HG03575 (cell line): ENCODE results near the gene NRROS.

Experiments
- ATAC-seq: cut with Tn5 transposase; IDR thresholded peaks from one replicate; pipeline ENCODE4 v1.9.1; 2021; ENCODE audit not compliant: unreplicated experiment, insufficient number of reproducible peaks, low FRiP score; ENCODE audit errors: extremely low read depth

Gene NRROS

DNA sequence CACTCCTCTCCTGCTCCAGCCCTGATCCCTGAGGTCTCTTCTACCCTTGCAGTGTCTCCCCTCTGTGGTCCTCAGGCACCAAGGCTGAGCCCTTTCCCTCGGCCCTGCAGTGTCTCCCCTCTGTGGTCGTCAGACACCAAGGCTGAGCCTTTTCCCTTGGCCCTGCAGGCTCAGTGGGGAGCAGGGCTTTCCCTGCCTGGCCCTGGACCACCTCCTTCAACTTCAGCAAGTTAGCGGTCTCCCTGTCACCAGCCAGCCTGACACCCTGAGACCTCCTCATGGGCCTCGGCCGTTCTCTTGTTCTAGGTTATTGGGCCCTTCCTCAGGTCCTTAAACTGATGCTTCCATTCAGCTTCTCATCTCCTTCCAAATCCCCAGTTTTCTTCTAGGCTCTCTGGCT is 4.3 kb downstream of the NRROS start:
- no peak for ATAC-seq

DNA sequence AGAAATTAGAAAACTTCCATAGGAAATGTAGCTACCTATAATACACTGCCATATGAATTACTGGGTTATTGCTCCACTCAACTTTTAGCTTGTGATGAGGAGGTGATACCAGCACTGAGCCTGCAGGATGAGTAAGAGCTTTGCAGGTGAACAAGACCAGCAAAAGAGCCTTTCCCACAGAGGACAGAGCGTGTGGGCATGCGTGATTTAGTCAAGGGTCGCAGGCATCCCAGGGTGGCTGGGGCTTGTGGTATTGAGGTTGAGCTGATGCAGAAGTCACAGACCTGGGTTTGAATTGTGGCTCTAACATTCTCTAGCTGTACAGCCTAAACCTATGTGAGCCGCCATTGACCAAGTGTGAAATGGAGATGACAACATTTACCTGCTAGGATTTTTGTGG is 5.6 kb downstream of the NRROS start:
- no peak for ATAC-seq

DNA sequence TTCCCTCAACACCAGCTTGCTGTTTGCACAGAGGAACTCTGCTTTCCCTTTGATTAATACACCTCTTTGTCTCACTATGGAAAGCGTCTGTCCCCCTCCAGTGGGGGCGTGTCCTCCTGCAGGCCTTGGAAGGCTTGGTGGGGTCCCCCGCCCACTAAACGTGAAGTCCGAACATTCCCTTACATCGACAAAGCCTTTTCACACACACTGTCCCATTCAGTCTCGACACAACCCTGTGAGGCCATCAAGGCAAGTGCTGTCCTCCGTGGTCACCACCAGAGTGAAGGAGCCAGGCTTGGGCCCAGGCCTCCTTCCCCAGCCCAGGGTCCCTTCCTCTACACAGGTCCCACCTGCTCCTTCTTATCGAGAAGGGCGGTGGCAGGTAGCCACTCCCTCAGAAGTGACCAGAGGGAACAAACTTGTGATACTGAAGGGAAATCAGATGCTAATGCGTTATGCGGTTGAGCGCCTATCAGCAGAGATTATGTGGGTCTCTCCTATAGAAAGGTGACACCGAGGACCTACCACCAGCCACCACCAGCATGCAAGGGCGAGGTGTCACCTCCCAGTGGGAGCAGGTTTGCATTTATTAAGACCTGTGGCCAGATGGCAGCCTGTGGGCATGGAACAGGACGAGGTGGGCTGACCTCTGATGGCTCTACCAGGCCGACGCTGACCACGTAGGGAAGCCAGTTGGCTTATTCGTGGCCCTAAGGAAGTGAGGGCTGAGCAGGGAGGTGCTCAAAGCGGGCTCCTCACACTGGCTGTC is 6.6 kb downstream of the NRROS start:
- no peak for ATAC-seq

DNA sequence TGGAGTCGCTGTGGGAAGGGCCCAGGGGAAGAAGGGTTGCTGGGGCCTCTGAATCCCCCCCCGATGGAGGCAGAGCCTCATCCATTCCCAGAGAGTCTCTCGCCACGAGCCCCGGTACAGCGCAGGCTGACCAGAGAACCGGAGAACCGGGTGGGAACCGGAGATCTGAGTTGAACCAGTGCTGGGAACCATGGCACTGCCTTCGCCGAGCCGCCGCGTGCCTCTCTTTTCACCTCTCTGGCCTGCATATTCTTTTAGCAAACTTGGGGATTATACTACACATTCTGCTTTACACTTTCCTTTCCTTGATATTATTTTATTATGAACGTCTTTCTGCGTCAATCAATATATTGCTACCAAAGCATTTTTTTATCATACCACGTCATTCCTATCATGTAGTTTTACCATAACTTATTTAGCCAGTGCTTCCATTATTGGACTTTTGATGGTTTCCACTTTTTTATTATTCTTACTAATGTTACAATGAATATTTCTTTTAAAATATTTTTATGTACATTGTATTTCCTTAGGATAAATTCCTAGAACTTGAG is 7.2 kb downstream of the NRROS start:
- no peak for ATAC-seq

GRCh38 chr3:196650740-196651311 is 11.3 kb downstream of the NRROS start:
- no peak for ATAC-seq

DNA sequence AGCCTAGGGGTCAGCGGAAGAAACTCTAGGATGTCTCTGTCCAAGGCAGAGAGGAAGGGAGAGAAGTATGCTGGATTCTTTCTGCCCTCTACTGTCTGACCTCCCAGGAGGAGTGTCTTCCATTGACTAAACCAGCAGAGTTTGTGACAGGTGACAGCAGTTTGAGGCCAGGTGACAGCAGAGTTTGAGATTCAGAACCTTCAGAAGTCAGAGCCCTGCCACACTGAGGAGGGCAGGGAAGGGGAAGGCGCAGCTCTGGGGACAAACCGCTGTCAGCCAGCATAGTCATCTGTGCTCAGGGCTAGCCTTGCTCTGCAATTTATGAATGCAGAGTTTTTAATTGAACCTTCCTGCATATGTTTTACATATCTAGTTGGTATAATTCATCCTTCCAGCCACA is 12.3 kb downstream of the NRROS start:
- ATAC-seq: no peak

- ATAC-seq: no peak
These were observed 13.7 kb downstream of the NRROS start for GRCh38 chr3:196652961-196653795.

DNA sequence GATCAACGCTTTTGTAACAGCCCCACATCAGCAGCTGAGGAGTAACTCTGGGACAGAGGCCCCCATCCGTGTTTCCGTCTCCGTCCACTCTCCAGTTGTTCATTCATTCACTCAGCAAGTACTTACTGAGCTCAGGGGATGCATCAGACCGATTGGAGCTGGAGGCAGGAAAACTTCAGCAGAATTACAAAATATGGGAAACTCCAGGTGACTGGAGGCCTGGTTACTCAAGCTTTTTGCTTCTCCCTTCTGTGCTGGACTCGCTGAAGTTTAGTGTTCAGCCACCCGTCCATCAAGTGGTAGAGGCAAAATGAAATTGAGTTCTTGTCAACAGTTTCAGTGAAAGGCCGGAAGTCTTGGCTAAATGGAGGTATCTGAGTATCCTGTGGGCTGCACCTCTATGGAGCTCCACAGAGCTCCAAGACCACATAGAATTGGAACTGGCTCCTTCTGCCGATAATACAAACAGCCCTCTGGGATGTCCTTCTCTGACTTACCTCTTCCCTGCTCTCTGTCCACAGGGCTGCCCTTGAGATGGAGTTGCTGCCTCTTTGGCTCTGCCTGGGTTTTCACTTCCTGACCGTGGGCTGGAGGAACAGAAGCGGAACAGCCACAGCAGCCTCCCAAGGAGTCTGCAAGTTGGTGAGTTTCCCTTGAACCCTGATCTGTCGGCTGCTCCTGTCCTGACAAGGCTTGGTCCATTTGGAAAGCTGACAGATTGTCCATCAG is 14.7 kb downstream of the NRROS start:
- ATAC-seq: no peak

DNA sequence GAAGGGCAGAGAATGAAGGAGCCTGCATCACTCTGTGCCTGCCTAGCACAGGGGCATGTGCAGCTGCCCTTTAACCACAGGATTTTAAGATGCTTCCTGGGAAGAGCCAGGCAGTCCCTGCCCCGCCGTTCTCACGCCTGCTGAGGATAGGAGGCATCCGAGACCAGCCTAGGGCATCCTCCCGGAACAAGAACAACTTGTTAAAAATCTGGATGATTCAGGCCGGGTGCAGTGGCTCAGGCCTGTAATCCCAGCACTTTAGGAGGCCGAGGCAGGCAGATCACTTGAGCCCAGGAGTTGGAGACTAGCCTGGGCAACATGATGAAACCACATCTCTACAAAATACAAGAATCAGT is 15.2 kb downstream of the NRROS start:
- ATAC-seq: no peak

GRCh38 chr3:196655496-196655895 is 16.0 kb downstream of the NRROS start:
- ATAC-seq: no peak

DNA sequence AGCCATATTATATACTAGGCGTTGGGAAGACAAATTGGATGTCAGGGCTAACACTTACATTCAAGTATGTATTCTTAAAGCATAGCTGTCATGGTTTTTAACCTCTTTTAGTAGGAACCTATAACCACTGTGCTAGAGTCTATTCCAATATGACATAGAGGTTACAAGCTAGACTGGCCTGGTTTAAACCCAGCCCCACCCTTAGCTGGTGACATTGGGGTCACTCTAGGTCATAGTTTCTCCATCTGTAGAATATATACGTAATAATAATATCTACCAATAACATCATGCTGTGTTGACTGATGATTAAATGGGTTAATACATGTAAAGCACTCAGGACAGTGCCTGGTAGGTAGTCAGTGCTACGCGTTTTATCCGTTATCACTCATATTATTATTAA is 16.7 kb downstream of the NRROS start:
- ATAC-seq: no peak

- ATAC-seq: no peak
These were observed 20.4 kb downstream of the NRROS start for GRCh38 chr3:196659901-196660351.

DNA sequence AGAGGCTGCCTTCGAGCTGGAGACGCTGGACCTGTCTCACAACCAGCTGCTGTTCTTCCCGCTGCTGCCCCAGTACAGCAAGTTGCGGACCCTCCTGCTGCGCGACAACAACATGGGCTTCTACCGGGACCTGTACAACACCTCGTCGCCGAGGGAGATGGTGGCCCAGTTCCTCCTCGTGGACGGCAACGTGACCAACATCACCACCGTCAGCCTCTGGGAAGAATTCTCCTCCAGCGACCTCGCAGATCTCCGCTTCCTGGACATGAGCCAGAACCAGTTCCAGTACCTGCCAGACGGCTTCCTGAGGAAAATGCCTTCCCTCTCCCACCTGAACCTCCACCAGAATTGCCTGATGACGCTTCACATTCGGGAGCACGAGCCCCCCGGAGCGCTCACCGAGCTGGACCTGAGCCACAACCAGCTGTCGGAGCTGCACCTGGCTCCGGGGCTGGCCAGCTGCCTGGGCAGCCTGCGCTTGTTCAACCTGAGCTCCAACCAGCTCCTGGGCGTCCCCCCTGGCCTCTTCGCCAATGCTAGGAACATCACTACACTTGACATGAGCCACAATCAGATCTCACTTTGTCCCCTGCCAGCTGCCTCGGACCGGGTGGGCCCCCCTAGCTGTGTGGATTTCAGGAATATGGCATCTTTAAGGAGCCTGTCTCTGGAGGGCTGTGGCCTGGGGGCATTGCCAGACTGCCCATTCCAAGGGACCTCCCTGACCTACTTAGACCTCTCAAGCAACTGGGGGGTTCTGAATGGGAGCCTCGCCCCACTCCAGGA is 21.1 kb downstream of the NRROS start:
- no peak for ATAC-seq

DNA sequence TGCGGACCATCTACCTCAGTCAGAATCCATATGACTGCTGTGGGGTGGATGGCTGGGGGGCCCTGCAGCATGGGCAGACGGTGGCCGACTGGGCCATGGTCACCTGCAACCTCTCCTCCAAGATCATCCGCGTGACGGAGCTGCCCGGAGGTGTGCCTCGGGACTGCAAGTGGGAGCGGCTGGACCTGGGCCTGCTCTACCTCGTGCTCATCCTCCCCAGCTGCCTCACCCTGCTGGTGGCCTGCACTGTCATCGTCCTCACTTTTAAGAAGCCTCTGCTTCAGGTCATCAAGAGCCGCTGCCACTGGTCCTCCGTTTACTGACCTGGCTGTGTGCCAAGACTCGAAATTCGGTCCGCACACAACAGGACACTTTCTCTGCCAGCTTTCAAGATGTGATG is 21.9 kb downstream of the NRROS start:
- no peak for ATAC-seq

GRCh38 chr3:196662033-196662432 is 22.5 kb downstream of the NRROS start:
- no peak for ATAC-seq

- ATAC-seq: no peak
These were observed 23.4 kb downstream of the NRROS start for GRCh38 chr3:196662711-196663571.

DNA sequence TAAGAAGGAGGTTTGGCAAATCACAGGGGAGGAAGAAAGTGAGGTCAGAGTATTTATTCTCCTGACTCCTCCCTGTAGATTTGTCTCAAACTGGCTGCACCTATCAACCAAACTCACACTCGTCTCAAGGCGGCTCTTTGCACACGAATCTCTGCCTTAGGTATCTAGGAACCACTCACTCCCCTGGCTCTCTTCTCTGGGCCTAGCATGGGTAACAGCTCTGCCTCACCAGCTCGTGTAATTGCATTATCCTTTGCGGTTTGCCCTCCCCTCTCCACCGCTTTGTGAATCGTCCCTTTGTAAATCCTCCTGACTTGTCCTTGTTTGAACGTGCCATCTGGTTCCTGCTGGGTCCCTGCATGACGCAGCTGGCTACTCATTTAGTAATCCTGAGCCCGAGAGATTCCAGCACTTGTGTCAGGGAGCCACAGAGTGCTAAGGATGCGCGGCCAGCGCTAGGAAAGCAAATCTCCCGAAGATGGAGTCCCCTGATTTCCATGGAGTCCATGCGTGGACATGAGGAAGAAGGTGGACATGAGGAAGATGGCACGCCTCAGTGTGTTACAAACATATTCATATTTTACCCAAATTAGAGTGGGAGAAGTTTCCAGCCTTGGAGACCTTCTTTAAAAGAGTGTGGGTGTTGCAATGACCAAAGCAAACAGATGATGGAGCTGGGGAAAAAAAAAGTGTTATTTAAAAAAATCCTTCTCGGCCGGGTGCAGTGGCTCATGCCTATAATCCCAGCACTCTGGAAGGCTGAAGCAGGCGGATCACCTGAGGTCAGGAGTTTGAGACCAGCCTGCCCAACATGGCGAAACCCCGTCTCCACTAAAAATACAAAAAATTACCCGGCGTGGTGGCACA is 26.7 kb downstream of the NRROS start:
- no peak for ATAC-seq
